ENCODE data around the gene AVL9. TPM values are rescaled to one million over a fixed set of nuclear protein-coding genes. Genes with fewer than 3 reads are reported as not detected.
A peak's percentile ranks its signal among the peaks of the same experiment; 100 is the strongest.

Gene AVL9
- total and polyA plus RNA-seq, 4 donors = 9.7 to 52.5 (median 35.3) TPM

DNA sequence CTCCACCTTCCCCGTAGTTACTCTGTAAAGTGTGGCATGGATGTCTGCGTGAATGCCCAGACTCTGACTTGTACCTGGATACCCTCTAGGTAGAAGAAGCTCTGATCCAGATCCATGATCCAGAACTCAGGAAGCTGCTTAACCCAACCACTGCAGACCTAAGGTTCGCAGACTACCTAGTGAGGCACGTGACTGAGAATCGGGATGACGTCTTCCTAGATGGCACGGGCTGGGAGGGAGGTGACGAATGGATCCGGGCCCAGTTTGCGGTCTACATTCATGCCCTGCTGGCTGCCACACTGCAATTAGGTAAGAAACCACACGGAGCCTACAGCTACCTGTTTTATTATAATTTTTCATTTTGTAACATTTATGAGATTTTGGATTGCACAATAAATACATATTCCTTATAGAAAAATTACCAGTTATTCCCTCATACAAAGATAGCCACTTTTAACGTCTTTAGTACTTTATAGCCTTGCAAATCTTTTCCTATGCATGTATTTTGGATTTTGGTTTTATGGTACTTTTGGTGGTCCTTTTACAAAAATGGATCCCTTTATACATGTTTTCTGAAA lies 77.9 kb downstream of the AVL9 start:
- Histone ChIP-seq H3K9ac (ENCODE audit: insufficient read depth in 1 of 2, low read length in 2 of 2) (no peak overlapping the region), H3K27me3 (ENCODE audit: control insufficient read depth in 3 of 3, insufficient read depth in 3 of 3, low read length in 2 of 3) (no peaks in the 10 kb centered on the region), H3K36me3 (ENCODE audit: control insufficient read depth in 4 of 4, insufficient read depth in 4 of 4, low read length in 4 of 4) (peaks cover 17 to 30% (median 21%) of the 10 kb centered on the region in 4 donors), H3K27ac (ENCODE audit: low read depth in 1 of 2, low read length in 1 of 2) (no peak overlapping the region), H3K4me1 (ENCODE audit: control insufficient read depth in 5 of 5, insufficient read depth in 5 of 5, low read length in 5 of 5) (peaks cover 0 to 5% (median 0%) of the 10 kb centered on the region in 5 donors), H3K4me3 (no peak overlapping the region), H3K9me3 (ENCODE audit: control insufficient read depth in 4 of 4, insufficient read depth in 3 of 4, low read length in 3 of 4) (no peaks in the 10 kb centered on the region)
- no peak for DNase-seq
- TF ChIP-seq, protein P1, sequence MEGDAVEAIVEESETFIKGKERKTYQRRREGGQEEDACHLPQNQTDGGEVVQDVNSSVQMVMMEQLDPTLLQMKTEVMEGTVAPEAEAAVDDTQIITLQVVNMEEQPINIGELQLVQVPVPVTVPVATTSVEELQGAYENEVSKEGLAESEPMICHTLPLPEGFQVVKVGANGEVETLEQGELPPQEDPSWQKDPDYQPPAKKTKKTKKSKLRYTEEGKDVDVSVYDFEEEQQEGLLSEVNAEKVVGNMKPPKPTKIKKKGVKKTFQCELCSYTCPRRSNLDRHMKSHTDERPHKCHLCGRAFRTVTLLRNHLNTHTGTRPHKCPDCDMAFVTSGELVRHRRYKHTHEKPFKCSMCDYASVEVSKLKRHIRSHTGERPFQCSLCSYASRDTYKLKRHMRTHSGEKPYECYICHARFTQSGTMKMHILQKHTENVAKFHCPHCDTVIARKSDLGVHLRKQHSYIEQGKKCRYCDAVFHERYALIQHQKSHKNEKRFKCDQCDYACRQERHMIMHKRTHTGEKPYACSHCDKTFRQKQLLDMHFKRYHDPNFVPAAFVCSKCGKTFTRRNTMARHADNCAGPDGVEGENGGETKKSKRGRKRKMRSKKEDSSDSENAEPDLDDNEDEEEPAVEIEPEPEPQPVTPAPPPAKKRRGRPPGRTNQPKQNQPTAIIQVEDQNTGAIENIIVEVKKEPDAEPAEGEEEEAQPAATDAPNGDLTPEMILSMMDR (IDR thresholded peaks at IDR 0.05; ENCODE audit: control extremely low read depth, extremely low read depth) = no peak
- 93 to 96% methylated on average over 12 of the region's 12 CpGs for WGBS, 2 donors
- ATAC-seq (ENCODE audit: insufficient read depth, low FRiP score) = no peak

DNA sequence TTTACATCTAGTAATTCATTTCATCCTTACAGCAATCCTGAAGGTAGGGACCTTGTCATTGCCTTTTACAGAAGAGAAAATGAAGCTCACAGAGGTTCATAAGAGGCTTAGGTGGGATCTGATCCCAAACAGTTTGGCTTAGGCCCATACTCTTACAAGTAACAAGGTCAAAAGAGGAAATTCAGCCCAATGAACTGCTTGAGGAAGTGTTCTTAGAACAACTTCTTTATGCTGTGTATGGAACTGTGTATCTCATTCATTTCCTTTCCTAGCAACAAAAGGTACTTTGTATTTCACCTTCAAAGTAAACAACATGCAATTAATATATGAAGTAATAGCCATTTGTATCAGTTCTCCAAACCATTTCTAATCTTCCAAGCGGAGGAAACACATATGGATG lies 79.3 kb downstream of the AVL9 start:
- DNase-seq (no peak), ATAC-seq (ENCODE audit: insufficient read depth, low FRiP score) (no peak)
- 90 to 96% methylated on average over 1 of the region's 1 CpG for WGBS, 2 donors
- H3K9ac ChIP-seq (ENCODE audit: insufficient read depth in 1 of 2, low read length in 2 of 2) = no peak overlapping the region
- H3K27me3 ChIP-seq (ENCODE audit: control insufficient read depth in 3 of 3, insufficient read depth in 3 of 3, low read length in 2 of 3) = no peaks in the 10 kb centered on the region
- H3K9me3 ChIP-seq (ENCODE audit: control insufficient read depth in 4 of 4, insufficient read depth in 3 of 4, low read length in 3 of 4) = no peaks in the 10 kb centered on the region
- H3K27ac ChIP-seq (ENCODE audit: low read depth in 1 of 2, low read length in 1 of 2) = peak overlapping the region in 1 of 2 donors; percentile 45
- H3K4me3 ChIP-seq = no peak overlapping the region
- peaks cover 17 to 34% (median 21%) of the 10 kb centered on the region in 4 donors for H3K36me3 ChIP-seq (ENCODE audit: control insufficient read depth in 4 of 4, insufficient read depth in 4 of 4, low read length in 4 of 4)
- H3K4me1 ChIP-seq (ENCODE audit: control insufficient read depth in 5 of 5, insufficient read depth in 5 of 5, low read length in 5 of 5) = peaks cover 0 to 5% (median 0%) of the 10 kb centered on the region in 5 donors
- TF ChIP-seq, protein P1 (IDR thresholded peaks at IDR 0.05; ENCODE audit: control extremely low read depth, extremely low read depth) = no peak

DNA sequence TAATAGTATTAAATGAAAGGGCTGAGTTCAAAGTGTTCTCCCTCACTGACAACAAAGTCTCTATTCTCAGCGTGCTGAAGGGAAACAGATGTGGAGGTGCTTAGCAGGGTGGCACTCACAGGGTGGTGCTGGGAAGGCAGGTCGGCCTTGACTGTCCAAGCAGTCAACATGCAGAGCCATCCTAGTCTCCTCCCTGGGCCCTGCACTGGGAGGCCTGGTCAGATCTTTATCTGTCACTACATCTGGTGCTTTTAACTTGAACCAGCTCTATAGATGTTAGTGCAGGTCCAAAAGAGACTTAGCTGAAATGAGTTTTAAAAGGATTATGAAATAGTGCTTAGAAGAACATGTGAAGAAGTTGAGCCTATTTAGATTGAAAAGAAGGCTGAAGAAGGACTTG lies 82.1 kb downstream of the AVL9 start:
- DNase-seq (no peak), ATAC-seq (ENCODE audit: insufficient read depth, low FRiP score) (no peak)
- Histone ChIP-seq H3K4me3 (no peak overlapping the region), H3K9ac (ENCODE audit: insufficient read depth in 1 of 2, low read length in 2 of 2) (no peak overlapping the region), H3K4me1 (ENCODE audit: control insufficient read depth in 5 of 5, insufficient read depth in 5 of 5, low read length in 5 of 5) (peaks cover 0 to 2% (median 0%) of the 10 kb centered on the region in 5 donors), H3K27me3 (ENCODE audit: control insufficient read depth in 3 of 3, insufficient read depth in 3 of 3, low read length in 2 of 3) (no peaks in the 10 kb centered on the region), H3K36me3 (ENCODE audit: control insufficient read depth in 4 of 4, insufficient read depth in 4 of 4, low read length in 4 of 4) (peaks cover 18 to 44% (median 22%) of the 10 kb centered on the region in 4 donors), H3K27ac (ENCODE audit: low read depth in 1 of 2, low read length in 1 of 2) (no peak overlapping the region), H3K9me3 (ENCODE audit: control insufficient read depth in 4 of 4, insufficient read depth in 3 of 4, low read length in 3 of 4) (no peaks in the 10 kb centered on the region)
- TF ChIP-seq, protein P1 (IDR thresholded peaks at IDR 0.05; ENCODE audit: control extremely low read depth, extremely low read depth) = no peak
- WGBS, 2 donors = 94 to 97% methylated on average over 2 of the region's 2 CpGs

DNA sequence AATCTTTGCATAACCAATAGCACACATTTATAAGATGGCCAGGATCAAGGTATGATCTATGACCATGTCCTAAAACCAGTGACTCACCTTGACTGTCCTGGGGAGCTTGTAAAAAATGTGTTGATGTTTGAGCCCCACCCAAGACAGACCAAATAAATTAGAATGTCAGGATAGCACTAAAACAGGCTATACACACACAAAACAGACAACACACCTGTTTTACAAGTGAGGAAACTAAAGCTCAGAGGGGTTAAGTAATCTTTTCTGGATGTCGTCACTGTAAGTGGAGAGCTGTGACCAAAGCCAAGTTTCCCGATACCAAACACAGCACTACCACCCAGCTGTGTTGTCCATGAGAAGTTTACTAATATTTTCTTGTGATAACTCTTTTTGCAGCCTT lies 84.5 kb downstream of the AVL9 start:
- ATAC-seq (ENCODE audit: insufficient read depth, low FRiP score) = no peak
- Histone ChIP-seq H3K27ac (ENCODE audit: low read depth in 1 of 2, low read length in 1 of 2) (peak overlapping the region in 1 of 2 donors; percentile 45), H3K4me1 (ENCODE audit: control insufficient read depth in 5 of 5, insufficient read depth in 5 of 5, low read length in 5 of 5) (peaks cover 0 to 2% (median 0%) of the 10 kb centered on the region in 5 donors), H3K9ac (ENCODE audit: insufficient read depth in 1 of 2, low read length in 2 of 2) (no peak overlapping the region), H3K9me3 (ENCODE audit: control insufficient read depth in 4 of 4, insufficient read depth in 3 of 4, low read length in 3 of 4) (peaks cover 0 to 2% (median 0%) of the 10 kb centered on the region in 4 donors), H3K4me3 (no peak overlapping the region), H3K27me3 (ENCODE audit: control insufficient read depth in 3 of 3, insufficient read depth in 3 of 3, low read length in 2 of 3) (no peaks in the 10 kb centered on the region), H3K36me3 (ENCODE audit: control insufficient read depth in 4 of 4, insufficient read depth in 4 of 4, low read length in 4 of 4) (peaks cover 23 to 58% (median 34%) of the 10 kb centered on the region in 4 donors)
- TF ChIP-seq, protein P1 (IDR thresholded peaks at IDR 0.05; ENCODE audit: control extremely low read depth, extremely low read depth) = no peak
- no peak for DNase-seq
- 47 to 67% methylated on average over 2 of the region's 2 CpGs for WGBS, 2 donors

Data from lung (tissue), 12 donors.